Neutrophil (primary cell): Measurements from ENCODE around the gene PCDHGB1.
"Not testable (repeated sequence)": the region's sequence is repeated elsewhere in the genome, so short reads cannot be mapped to it uniquely, and the experiment has no call there.

Experiments used
- H3K27ac ChIP-seq: fragments of 200-600 bp; sonication (generic); 2 replicates; pipeline ENCODE4 v1.5.1; 2016; ENCODE audit warnings: mild to moderate bottlenecking, moderate library complexity
- H3K27me3 ChIP-seq: fragments of 200-600 bp; sonication (generic); 2 replicates; pipeline ENCODE4 v1.6.0; 2016; ENCODE audit warnings: mild to moderate bottlenecking
- H3K36me3 ChIP-seq: fragments of 200-600 bp; sonication (generic); 2 replicates; pipeline ENCODE4 v1.5.1; 2017
- H3K4me1 ChIP-seq, 2 experiments: fragments of 200-600 bp in 1 of 2; sonication (generic) in 1 of 2; 1 replicate in 1 of 2; 2 replicates in 1 of 2; pipeline versions ENCODE4 v1.5.1 to v1.6.1; 2013 to 2016; ENCODE audit warnings: low read depth in 1 of 2, low read length in 1 of 2, mild to moderate bottlenecking in 1 of 2, moderate library complexity in 1 of 2; ENCODE audit not compliant: control insufficient read depth in 1 of 2, insufficient read depth in 1 of 2
- H3K4me3 ChIP-seq, 2 experiments: fragments of 200-600 bp in 1 of 2; sonication (generic) in 1 of 2; 1 replicate in 1 of 2; 2 replicates in 1 of 2; pipeline ENCODE4 v1.5.1; 2013 to 2016; ENCODE audit warnings: low read depth in 1 of 2, low read length in 1 of 2, mild to moderate bottlenecking in 1 of 2, moderate library complexity in 1 of 2
- H3K9me3 ChIP-seq: fragments of 200-600 bp; sonication (generic); 2 replicates; pipeline ENCODE4 v1.5.1; 2016
- TF ChIP-seq, protein P1 (sequence below): fragments of 200-600 bp; sonication (generic); IDR thresholded peaks from 2 replicates; pipeline ENCODE4 v1.5.1; 2016; ENCODE audit warnings: antibody characterized with exemption

Gene PCDHGB1

DNA sequence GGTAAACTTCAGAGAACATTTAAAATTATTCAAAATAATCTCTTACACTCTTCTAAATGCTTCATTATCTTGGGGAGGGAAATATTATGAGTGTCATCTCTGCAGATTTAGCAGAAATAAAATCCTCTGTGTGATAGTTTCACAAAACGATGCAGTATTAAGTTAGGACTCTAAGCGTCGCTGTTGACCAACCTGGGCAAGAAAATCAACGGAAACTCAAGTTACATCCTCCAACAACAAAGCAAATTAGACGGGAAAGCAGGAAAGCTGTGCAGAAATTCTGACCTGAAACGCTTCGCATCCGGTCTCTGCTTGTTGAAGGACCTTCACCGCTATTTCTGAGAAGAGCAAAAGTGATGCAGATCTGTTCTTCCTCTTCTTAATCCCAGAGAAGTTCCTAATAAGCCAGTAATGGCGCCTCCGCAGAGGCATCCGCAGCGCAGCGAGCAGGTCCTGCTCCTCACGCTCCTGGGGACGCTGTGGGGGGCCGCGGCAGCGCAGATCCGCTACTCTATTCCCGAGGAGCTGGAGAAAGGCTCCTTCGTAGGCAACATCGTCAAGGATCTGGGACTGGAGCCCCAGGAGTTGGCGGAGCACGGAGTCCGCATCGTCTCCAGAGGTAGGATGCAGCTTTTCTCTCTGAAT, 23.9 kb downstream of the PCDHGB1 start, which contains the start of gene PCDHGA6:
Gene PCDHGA6 (plus strand): TSS at position 219 of the 645 bp plus-strand sequence. CDS start 193 bp downstream, at position 412.
- TF ChIP-seq, protein P1, sequence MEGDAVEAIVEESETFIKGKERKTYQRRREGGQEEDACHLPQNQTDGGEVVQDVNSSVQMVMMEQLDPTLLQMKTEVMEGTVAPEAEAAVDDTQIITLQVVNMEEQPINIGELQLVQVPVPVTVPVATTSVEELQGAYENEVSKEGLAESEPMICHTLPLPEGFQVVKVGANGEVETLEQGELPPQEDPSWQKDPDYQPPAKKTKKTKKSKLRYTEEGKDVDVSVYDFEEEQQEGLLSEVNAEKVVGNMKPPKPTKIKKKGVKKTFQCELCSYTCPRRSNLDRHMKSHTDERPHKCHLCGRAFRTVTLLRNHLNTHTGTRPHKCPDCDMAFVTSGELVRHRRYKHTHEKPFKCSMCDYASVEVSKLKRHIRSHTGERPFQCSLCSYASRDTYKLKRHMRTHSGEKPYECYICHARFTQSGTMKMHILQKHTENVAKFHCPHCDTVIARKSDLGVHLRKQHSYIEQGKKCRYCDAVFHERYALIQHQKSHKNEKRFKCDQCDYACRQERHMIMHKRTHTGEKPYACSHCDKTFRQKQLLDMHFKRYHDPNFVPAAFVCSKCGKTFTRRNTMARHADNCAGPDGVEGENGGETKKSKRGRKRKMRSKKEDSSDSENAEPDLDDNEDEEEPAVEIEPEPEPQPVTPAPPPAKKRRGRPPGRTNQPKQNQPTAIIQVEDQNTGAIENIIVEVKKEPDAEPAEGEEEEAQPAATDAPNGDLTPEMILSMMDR, result no peak
- H3K9me3 ChIP-seq, result peaks cover 39% of the 10 kb centered on the region
- H3K4me3 ChIP-seq, result no peak within 1 kb of the TSS
- H3K27me3 ChIP-seq, result peaks cover 96% of the 10 kb centered on the region
- no peak within 1 kb of the TSS for H3K27ac ChIP-seq
- no peaks in the 10 kb centered on the region for H3K4me1 ChIP-seq
- H3K36me3 ChIP-seq, result no peaks in the 10 kb centered on the region

DNA sequence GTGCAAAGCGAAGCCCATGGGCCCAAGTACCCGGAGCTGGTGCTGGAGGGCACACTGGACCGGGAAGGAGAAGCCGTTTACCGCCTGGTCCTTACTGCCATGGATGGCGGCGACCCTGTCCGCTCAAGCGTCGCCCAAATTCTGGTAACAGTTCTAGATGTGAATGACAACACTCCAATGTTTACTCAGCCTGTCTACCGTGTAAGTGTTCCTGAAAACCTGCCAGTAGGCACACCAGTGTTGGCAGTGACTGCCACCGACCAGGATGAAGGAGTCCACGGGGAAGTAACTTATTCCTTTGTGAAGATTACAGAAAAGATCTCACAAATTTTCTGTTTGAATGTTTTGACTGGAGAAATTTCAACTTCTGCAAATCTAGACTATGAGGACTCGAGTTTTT, 24.7 kb downstream of the PCDHGB1 start:
- Histone ChIP-seq H3K27me3 (peaks cover 96% of the 10 kb centered on the region), H3K27ac (no peak overlapping the region), H3K4me1 (no peaks in the 10 kb centered on the region), H3K36me3 (no peaks in the 10 kb centered on the region), H3K4me3 (no peak overlapping the region), H3K9me3 (peaks cover 38% of the 10 kb centered on the region)
- TF ChIP-seq, protein P1, result no peak

DNA sequence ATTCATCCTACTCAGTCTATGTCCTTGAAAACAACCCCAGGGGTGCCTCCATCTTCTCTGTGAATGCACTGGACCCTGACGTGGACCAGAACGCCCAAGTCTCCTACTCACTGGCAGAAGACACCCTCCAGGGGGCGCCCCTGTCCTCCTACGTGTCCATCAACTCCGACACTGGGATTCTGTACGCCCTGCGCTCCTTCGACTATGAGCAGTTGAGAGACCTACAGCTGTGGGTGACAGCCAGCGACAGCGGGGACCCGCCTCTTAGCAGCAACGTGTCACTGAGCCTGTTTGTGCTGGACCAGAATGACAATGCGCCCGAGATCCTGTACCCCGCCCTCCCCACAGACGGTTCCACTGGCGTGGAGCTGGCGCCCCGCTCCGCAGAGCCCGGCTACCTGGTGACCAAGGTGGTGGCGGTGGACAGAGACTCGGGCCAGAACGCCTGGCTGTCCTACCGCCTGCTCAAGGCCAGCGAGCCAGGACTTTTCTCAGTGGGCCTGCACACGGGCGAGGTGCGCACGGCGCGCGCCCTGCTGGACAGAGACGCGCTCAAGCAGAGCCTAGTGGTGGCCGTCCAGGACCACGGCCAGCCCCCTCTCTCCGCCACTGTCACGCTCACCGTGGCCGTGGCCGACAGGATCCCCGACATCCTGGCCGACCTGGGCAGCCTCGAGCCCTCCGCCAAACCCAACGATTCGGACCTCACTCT, 25.7 kb downstream of the PCDHGB1 start:
- H3K9me3 ChIP-seq, result peaks cover 38% of the 10 kb centered on the region
- not testable (repeated sequence) for H3K4me3 ChIP-seq, H3K27ac ChIP-seq, H3K36me3 ChIP-seq, H3K4me1 ChIP-seq
- peaks cover 94% of the 10 kb centered on the region for H3K27me3 ChIP-seq

DNA sequence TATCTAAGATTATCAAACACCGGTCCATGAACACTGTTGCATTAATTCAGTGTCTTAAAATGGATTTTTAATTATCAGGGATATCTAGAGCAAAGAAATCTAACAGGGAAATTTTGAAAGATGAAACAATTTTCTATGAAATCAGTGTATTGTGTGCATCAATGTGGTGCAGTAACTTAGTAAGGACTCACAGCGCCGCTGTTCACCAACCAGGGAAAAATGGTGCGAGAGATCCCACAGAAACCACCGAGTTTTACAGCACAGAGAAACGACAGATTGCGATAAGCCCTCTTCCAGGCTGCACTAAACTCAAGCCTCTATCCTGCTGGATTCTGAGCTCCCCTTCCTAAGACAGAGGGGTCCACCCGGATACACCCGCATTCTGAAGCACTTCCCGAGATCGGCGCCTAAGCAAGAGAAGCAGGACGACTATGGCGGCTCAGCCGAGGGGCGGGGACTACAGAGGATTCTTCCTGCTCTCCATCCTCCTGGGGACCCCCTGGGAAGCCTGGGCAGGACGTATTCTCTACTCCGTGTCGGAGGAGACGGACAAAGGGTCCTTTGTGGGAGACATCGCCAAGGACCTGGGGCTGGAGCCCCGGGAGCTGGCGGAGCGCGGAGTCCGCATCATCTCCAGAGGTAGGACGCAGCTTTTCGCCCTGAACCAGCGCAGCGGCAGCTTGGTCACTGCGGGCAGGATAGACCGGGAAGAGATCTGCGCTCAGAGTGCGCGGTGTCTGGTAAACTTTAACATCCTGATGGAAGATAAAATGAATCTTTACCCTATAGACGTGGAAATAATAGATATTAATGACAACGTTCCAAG, 32.8 kb downstream of the PCDHGB1 start, which contains the start of gene PCDHGA7:
Gene PCDHGA7 (plus strand): TSS at position 274 of the 826 bp plus-strand sequence. CDS start 158 bp downstream, at position 432.
- Histone ChIP-seq H3K4me3 (no peak within 1 kb of the TSS), H3K27me3 (peaks cover 97% of the 10 kb centered on the region), H3K27ac (no peak within 1 kb of the TSS), H3K9me3 (peaks cover 12% of the 10 kb centered on the region), H3K4me1 (no peaks in the 10 kb centered on the region), H3K36me3 (no peaks in the 10 kb centered on the region)
- TF ChIP-seq, protein P1, result no peak

DNA sequence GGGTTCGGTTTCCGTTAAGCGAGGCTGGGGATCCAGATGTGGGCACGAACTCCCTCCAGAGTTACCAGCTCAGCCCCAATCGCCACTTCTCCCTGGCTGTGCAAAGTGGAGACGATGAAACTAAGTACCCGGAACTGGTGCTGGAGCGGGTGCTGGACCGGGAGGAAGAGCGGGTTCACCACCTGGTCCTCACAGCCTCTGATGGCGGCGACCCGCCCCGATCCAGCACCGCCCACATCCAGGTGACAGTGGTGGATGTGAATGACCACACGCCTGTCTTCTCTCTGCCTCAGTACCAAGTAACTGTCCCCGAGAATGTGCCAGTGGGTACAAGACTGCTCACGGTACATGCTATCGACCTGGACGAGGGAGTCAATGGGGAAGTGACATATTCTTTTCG, 33.4 kb downstream of the PCDHGB1 start:
- H3K27ac ChIP-seq, result no peak overlapping the region

More for the DNA sequence above, 33.4 kb downstream of the PCDHGB1 start:
- Histone ChIP-seq H3K9me3 (peaks cover 9% of the 10 kb centered on the region), H3K36me3 (no peaks in the 10 kb centered on the region), H3K4me1 (no peaks in the 10 kb centered on the region), H3K27me3 (peaks cover 96% of the 10 kb centered on the region), H3K4me3 (no peak overlapping the region)
- TF ChIP-seq, protein P1, result no peak
